ENCODE data around the gene AGBL1. TPM values are rescaled to one million over a fixed set of nuclear protein-coding genes. Genes with fewer than 3 reads are reported as not detected.

Gene AGBL1
- total RNA-seq, 2 donors from 2014 or later: not detected

- Mint-ChIP-seq H3K27ac (no peak overlapping the region), H3K9me3 (peaks cover 15 to 19% of the 10 kb centered on the region in 2 donors), H3K36me3 (peaks cover 5% of the 10 kb centered on the region in 2 donors)
- no peak for ATAC-seq
- no peak for DNase-seq (ENCODE audit: low spot score in 2 of 2)
Measured at GRCh38 chr15:86373147-86373546, 293.5 kb downstream of the AGBL1 start.

DNA sequence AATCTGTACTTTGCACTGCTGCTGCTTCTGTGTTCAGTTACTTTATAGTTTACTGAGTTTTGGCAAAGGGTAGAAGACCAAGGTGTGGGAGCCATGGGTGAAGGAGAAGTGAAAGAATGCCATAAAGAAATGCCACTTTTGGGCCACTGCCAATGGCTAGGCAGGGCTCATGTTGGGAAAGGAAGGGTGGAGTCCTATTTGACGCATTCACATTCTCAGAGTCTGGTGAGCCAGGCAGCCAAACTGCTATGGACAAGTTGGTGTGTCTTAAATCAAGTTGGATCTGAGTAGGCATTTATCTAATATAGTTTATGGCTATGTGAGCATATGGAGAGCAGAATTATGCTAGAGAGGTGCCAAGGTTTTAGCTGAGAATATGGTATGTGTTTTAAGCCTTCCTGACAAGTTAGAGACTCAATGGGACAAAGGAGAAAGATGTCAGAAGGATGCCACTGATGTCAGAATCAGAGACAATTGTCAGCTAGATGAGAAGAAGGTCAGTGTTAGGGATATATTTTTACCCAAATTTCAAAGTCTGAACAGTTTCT is 296.1 kb downstream of the AGBL1 start:
- ATAC-seq: no peak
- peaks cover 5% of the 10 kb centered on the region in 2 donors for H3K36me3 Mint-ChIP-seq
- DNase-seq (ENCODE audit: low spot score in 2 of 2): no peak
- peaks cover 15 to 18% of the 10 kb centered on the region in 2 donors for H3K9me3 Mint-ChIP-seq
- H3K27ac Mint-ChIP-seq: no peak overlapping the region

- no peak overlapping the region for H3K27ac Mint-ChIP-seq
- no peak for DNase-seq (ENCODE audit: low spot score in 2 of 2)
- H3K36me3 Mint-ChIP-seq: peaks cover 5% of the 10 kb centered on the region in 2 donors
- ATAC-seq: no peak
- H3K9me3 Mint-ChIP-seq: peaks cover 11 to 13% of the 10 kb centered on the region in 2 donors
Measured at GRCh38 chr15:86377914-86378313, 298.2 kb downstream of the AGBL1 start.

DNA sequence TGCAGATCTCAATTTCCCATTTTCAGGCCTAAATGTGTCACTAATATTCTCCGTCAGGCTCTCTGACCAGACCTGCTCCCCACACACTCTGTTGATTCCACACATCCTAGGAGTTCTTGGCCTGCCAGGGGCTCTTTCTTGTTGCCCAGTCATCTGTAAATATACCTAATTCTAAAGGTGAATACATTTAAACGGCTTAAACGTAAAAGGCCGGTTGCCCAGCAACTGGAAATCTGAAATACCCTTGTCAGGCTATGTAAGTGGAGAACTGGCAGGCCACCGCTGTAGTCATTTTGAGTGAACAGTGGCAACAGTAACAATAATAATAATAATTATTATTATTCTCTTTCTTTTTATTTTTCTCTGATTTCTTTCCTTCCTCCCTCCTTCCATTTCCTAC is 302.7 kb downstream of the AGBL1 start:
- H3K9me3 Mint-ChIP-seq: peaks cover 0 to 5% of the 10 kb centered on the region in 2 donors

GRCh38 chr15:86383611-86384010 is 303.9 kb downstream of the AGBL1 start:
- Mint-ChIP-seq H3K27ac (no peak overlapping the region), H3K9me3 (peaks cover 0 to 5% of the 10 kb centered on the region in 2 donors), H3K36me3 (no peaks in the 10 kb centered on the region)
- ATAC-seq (no peak), DNase-seq (ENCODE audit: low spot score in 2 of 2) (no peak)

More for the DNA sequence above, 302.7 kb downstream of the AGBL1 start:
- DNase-seq (ENCODE audit: low spot score in 2 of 2): no peak
- Mint-ChIP-seq H3K27ac (no peak overlapping the region), H3K36me3 (no peaks in the 10 kb centered on the region)
- no peak for ATAC-seq

- DNase-seq (ENCODE audit: low spot score in 2 of 2): no peak
- ATAC-seq: no peak
- Mint-ChIP-seq H3K9me3 (peaks cover 0 to 5% of the 10 kb centered on the region in 2 donors), H3K36me3 (no peaks in the 10 kb centered on the region), H3K27ac (no peak overlapping the region)
Measured at GRCh38 chr15:86384186-86384585, 304.5 kb downstream of the AGBL1 start.

DNA sequence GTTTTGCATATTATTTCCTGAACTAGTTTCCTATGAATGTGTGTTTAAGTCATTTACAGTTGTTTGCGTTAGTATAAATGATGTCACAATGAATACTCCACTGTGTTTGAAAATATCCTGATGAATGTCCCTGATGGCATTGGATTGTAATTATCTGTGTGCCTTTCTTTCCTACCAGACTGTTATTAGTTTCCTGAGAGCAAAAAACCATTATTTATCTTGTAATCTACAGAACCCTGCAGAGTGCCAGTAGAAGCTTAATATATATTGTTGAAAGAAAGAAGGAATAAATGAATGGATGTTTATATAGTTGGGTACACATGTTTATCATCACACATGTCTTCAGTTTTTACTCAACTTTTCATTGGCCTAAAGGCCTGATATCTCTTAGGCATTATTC is 312.6 kb downstream of the AGBL1 start:
- Mint-ChIP-seq H3K9me3 (peaks cover 0 to under 1% of the 10 kb centered on the region in 2 donors), H3K27ac (no peak overlapping the region), H3K36me3 (no peaks in the 10 kb centered on the region)
- ATAC-seq (no peak), DNase-seq (ENCODE audit: low spot score in 2 of 2) (no peak)

DNA sequence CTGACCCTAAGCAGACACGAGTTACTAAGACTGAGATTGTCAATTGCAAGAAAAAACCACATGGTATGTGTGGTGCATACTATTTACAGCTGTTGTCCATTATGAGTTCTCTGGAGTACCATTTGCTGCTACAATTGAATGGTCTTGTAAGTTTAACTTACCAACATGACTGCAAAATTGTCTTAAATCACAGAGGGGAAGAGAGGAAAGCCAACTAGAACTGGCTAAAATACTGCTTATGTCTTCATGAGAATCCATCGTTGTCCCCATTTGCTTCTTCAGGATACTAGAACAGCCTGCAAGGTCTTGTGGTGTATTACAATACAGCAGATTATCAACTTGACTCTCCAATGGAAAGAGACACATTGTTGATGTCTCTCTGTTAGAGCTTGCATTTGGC is 313.2 kb downstream of the AGBL1 start:
- Mint-ChIP-seq H3K9me3 (no peaks in the 10 kb centered on the region), H3K27ac (no peak overlapping the region), H3K36me3 (no peaks in the 10 kb centered on the region)
- ATAC-seq: no peak
- no peak for DNase-seq (ENCODE audit: low spot score in 2 of 2)

GRCh38 chr15:86394866-86395265 is 315.2 kb downstream of the AGBL1 start:
- no peaks in the 10 kb centered on the region for H3K9me3 Mint-ChIP-seq
- no peak overlapping the region for H3K27ac Mint-ChIP-seq
- no peaks in the 10 kb centered on the region for H3K36me3 Mint-ChIP-seq
- DNase-seq (ENCODE audit: low spot score in 2 of 2): no peak
- no peak for ATAC-seq

- no peaks in the 10 kb centered on the region for H3K9me3 Mint-ChIP-seq
- H3K27ac Mint-ChIP-seq: no peak overlapping the region
- DNase-seq (ENCODE audit: low spot score in 2 of 2): no peak
- H3K36me3 Mint-ChIP-seq: peaks cover 0 to 5% of the 10 kb centered on the region in 2 donors
- no peak for ATAC-seq
Measured at GRCh38 chr15:86399041-86399954, 319.6 kb downstream of the AGBL1 start.

DNA sequence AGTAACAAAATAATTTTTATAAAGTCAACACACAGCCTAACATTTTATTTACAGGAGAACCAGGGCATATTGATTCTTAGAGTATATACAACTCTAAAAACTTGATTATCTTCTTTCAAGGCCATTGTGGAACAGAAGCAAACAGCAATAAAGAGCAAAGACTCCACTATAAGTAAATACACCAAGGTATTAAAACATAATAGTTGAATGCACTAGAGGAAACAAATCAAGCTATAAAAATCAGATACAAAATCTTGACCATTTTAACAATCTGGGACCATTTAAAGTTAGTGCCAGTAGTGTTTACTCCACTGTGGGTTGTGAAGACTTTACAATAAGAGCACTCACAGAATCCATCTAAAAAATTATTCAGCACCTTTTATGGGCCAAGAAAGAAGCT is 323.6 kb downstream of the AGBL1 start:
- DNase-seq (ENCODE audit: low spot score in 2 of 2): no peak
- peaks cover 0 to 5% of the 10 kb centered on the region in 2 donors for H3K36me3 Mint-ChIP-seq
- no peaks in the 10 kb centered on the region for H3K9me3 Mint-ChIP-seq
- no peak overlapping the region for H3K27ac Mint-ChIP-seq
- no peak for ATAC-seq

DNA sequence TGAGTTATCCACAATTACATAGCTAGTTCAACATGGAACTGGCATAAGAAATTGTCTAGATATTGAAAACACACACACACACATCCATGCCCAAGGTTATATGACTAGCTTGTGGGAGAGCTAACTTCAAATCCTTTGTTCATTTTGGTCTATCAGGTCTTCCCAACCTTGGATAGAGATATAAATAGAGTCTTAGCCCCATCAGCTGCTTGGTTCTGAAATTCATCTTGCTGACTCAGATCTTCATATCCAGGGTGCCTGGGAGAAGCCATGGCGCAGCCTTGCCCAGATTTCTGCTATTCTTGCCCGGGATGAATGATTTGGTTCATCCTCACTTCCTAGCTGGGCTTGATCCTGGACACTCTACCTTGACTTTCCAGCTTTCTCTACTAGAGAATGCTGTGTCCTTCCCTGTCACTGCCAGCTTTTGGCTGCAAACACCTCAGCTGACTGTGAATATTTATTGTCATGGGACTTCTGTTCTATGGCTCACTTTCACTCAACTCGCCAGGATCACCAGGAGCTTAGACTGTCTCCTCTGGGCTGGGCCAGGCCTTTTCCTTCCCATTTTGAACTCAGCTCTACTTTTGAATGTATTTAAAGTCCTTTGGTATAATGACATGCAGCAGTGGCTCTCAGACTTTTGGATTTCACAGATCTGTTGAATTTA is 324.4 kb downstream of the AGBL1 start:
- no peak for ATAC-seq
- Mint-ChIP-seq H3K36me3 (peaks cover 0 to 5% of the 10 kb centered on the region in 2 donors), H3K27ac (no peak overlapping the region), H3K9me3 (no peaks in the 10 kb centered on the region)
- no peak for DNase-seq (ENCODE audit: low spot score in 2 of 2)

- H3K27ac Mint-ChIP-seq: no peak overlapping the region
- no peaks in the 10 kb centered on the region for H3K36me3 Mint-ChIP-seq
- DNase-seq (ENCODE audit: low spot score in 2 of 2) (no peak), ATAC-seq (no peak)
- H3K9me3 Mint-ChIP-seq: no peaks in the 10 kb centered on the region
Measured at GRCh38 chr15:86408261-86408660, 328.6 kb downstream of the AGBL1 start.

DNA sequence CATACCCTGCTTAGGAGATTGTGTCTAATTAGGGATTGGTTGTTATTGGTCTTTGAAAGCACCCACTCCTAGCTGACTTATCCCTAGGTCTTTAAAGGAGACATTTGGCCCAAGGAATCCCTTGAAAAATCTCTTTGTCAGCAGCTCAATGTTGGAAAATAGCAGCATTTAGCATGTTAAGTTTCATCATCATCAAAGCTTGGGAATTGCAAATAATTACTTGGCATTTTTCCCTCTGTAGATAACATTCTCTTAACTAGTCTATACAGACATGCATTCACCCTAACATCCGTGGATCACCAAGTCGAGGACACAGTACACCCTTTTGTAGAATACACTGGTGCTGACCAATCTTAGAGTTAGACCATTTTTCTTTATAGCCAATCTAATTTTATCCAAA is 332.2 kb downstream of the AGBL1 start:
- H3K36me3 Mint-ChIP-seq: no peaks in the 10 kb centered on the region
- H3K9me3 Mint-ChIP-seq: no peaks in the 10 kb centered on the region
- no peak for DNase-seq (ENCODE audit: low spot score in 2 of 2)
- ATAC-seq: no peak
- no peak overlapping the region for H3K27ac Mint-ChIP-seq

- DNase-seq (ENCODE audit: low spot score in 2 of 2) (no peak), ATAC-seq (no peak)
- Mint-ChIP-seq H3K36me3 (no peaks in the 10 kb centered on the region), H3K27ac (no peak overlapping the region), H3K9me3 (no peaks in the 10 kb centered on the region)
Measured at GRCh38 chr15:86413191-86413590, 333.5 kb downstream of the AGBL1 start.

DNA sequence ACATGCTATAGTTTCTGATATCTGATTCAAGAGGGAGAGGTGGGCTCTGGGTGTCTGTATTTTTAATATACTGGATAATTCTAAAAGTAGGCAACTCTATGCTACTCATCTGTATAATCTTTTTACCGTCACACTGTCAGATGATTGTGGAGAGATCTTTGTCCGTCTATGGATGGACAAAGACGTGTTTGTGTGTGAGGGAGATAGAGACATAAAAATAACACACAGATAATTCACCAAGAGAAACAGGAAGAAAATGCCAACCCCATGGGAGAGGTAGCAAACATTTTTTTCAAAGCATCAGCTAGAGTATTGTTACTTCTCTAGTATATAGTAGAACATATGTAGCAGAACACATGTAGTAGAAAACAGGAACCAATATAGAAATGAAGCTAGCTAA is 346.1 kb downstream of the AGBL1 start:
- no peak for DNase-seq (ENCODE audit: low spot score in 2 of 2)
- no peak for ATAC-seq
- H3K36me3 Mint-ChIP-seq: peaks cover 6 to 13% of the 10 kb centered on the region in 2 donors
- no peak overlapping the region for H3K27ac Mint-ChIP-seq
- peaks cover 5 to 14% of the 10 kb centered on the region in 2 donors for H3K9me3 Mint-ChIP-seq

DNA sequence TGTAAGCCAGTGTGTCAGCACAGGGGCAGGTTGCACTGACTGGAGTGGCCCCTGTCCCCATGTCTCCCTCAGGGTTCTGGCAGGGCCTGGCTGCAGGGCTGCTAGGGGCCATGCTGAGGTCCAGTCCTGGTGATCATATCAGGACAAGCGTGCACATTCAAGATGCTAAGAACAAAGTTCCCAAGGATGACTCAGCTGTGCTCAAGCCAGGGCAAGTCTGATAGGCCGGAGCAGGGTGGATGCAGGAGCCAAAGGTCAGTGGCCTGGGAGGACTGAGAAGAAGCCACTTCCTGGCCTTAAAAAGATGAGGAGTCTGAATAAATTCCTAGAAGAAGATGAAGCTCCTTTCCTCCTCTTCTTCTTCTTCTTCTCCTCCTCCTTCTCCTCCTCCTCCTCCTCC is 353.2 kb downstream of the AGBL1 start:
- ATAC-seq (no peak), DNase-seq (ENCODE audit: low spot score in 2 of 2) (no peak)
- Mint-ChIP-seq H3K27ac (no peak overlapping the region), H3K36me3 (no peaks in the 10 kb centered on the region), H3K9me3 (no peaks in the 10 kb centered on the region)
